Endothelial cell of umbilical vein (primary cell): Measurements from ENCODE around the gene CD151.
A peak's percentile ranks its signal among the peaks of the same experiment; 100 is the strongest.

Experiments
- CTCF ChIP-seq, 2 donors: IDR thresholded peaks; 1 replicate in 1 of 2; 2 replicates in 1 of 2; pipeline ENCODE4 v1.5.1; 2011; ENCODE audit warnings: low read length in 2 of 2, mild to moderate bottlenecking in 2 of 2, moderate library complexity in 2 of 2, control low read depth in 1 of 2, inconsistent platforms in 1 of 2, low read depth in 1 of 2; ENCODE audit not compliant: insufficient read depth in 1 of 2; ENCODE audit errors: extremely low read depth in 1 of 2
- EZH2 ChIP-seq: IDR thresholded peaks from 2 replicates; pipeline ENCODE4 v1.6.1; 2012; ENCODE audit warnings: borderline replicate concordance, low read depth, mild to moderate bottlenecking, moderate library complexity, low read length, inconsistent platforms; ENCODE audit not compliant: severe bottlenecking
- FOS ChIP-seq: IDR thresholded peaks from 2 replicates; pipeline ENCODE4 v1.6.1; 2011; ENCODE audit warnings: mild to moderate bottlenecking, low read length, moderate library complexity, borderline replicate concordance; ENCODE audit not compliant: insufficient read depth
- GATA2 ChIP-seq: IDR thresholded peaks from 2 replicates; pipeline ENCODE4 v1.7.0; 2011; ENCODE audit warnings: low read depth, mild to moderate bottlenecking, moderate library complexity, mixed read lengths, low read length; ENCODE audit not compliant: insufficient read length, insufficient read depth
- JUN ChIP-seq: IDR thresholded peaks from 2 replicates; pipeline ENCODE4 v1.6.1; 2011; ENCODE audit warnings: borderline replicate concordance, low read depth; ENCODE audit not compliant: insufficient read length, insufficient read depth
- MAX ChIP-seq: IDR thresholded peaks from 2 replicates; pipeline ENCODE4 v1.6.1; 2011; ENCODE audit not compliant: insufficient read depth, insufficient read length
- MYC ChIP-seq: IDR thresholded peaks from one replicate; pipeline ENCODE4 v1.6.1; 2011; ENCODE audit warnings: mild to moderate bottlenecking, low read depth, low read length
- POLR2A ChIP-seq: IDR thresholded peaks from 2 replicates; pipeline ENCODE4 v1.6.1; 2012; ENCODE audit warnings: low read depth, mild to moderate bottlenecking, control low read depth, low read length

GRCh38 chr11:815675-816432, 16.9 kb upstream of the CD151 start:
- peak; percentile 17 for TF ChIP-seq POLR2A
- no peak for TF ChIP-seq MAX
- no peak for TF ChIP-seq CTCF (IDR thresholded peaks at IDR 0.05; ENCODE audit: extremely low read depth in 1 of 2, insufficient read depth in 1 of 2, low read depth in 1 of 2, low read length in 2 of 2)
- no peak for TF ChIP-seq FOS
- no peak for TF ChIP-seq EZH2
- no peak for TF ChIP-seq MYC
- no peak for TF ChIP-seq JUN
- TF ChIP-seq GATA2: no peak
